ENCODE results near the gene ENTPD6.

Gene ENTPD6

DNA sequence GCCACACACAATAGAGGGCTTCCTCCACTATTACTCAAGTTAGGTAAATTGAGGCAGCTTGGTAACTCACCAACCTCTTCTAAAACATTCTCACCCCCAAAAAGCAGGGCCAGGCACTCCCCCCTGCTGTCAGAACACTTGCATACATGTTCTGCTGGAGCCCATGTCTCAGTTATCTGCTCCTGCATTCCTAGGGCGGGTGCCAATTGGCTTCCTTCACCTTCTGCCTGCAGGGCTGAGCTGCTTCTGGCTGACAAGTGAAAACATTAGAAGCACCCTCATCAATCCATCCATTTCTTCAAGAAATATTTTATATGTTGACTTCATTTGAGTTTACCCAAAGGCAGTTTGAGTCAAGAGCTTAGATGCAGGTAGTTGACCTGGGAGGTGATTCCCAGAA lies 4.5 kb upstream of the ENTPD6 start:
- DNase-seq: no peak

DNA sequence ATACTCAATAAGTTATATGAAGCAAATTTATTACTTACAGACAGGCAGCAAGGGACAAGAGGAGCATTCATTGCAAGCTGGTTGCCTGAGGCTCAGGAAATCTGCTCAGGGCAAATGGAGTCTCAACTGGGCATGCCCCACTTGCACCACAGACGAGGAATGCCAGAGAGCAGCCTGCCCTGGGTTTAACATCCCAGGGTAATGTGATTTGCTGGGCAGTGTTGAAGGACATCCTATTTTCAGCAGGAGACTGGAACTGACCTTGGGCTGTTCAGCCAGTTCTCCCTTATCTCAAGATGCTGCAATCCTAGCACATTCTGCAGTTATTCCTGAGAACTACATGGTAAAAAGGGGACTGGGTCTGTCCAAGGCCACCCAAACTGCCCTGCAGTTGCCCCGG lies 3.8 kb upstream of the ENTPD6 start:
- DNase-seq: no peak

DNA sequence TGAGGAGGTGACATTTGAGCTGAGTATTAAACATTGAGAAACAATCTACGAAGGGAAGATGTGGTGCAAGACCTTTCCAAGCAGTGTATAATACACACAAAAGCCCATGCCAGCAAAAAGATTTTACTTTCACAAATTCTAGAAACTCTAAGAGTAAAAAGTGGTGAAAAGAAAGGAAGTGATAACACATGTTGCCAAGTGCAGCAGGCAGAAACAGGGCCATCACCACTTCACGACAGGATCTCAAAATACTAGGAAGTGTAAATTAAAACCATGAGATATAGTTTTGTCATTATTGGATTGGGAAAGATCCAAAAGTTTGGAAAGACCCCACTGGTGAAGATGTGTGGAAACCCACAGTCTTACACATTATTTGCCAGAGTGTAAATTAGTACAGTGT lies 1.7 kb upstream of the ENTPD6 start:
- DNase-seq: no peak

DNA sequence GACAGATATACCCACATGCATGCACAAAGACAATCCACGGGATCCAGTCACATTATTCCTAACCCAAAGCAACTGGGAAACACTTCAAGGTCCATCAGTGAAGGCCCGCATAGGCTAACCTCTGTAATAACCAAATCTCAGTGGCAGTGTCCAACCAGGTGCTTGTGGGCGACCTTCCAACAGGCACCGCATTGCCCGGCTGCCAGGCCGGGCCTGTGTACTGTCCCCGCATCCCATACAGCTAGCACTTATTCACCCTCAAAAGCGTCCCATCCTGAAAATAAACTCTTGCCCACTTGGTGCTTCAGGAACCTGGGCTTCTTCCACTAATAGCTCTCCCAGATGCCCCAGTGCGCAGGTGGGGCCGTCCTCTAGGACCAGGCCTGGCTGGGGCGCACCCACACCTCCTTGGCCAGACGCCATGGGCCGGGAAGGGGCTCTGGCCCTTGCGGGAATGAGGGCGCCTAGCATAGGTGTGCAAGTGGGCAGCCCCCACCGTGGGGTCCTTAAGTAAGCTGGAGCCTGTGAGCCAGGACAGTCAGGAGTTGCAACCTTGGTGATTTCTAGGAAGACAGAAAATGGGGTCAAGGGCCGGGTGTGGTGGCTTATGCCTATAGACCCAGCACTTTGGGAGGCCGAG lies 1.1 kb upstream of the ENTPD6 start:
- no peak for DNase-seq

DNA sequence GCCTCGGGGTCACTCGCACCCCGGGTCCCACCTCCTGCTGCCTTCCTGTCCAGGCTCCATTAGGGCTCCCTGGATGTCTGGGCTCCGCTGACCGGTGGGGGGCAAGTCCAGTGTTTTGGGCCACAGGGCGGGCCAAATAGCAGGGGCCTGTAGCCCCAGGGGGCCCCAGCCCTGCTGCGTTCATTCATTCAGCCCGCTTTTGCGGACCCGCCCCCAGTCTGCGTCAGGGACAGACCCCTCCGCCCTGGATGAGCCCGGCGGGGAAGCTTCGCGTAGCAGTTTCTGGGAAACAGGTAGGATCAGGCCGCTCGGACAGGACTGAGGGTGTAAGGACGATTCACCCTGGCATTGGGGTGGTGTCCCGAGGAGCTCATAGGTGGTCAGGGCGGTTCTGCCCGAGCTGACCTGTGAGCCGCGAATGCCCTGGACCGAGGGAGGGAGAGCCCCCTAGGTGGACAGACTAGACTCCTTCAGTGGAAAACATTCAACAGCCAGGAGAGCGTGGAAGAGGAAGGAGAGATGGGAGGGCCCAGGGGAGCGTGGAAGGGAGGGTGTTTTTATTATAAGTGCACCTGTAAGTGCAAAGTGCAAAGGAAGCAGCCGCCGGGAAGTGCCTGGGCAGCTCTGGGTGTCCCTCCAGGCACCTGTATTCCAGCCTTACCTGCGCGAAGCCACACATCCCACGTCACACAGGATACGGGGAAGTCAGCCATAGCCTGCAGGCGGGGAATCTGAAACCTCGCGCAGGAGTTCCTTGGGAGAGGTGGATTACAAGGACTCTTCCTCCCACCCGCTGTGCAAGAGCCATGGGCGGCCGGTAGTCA lies 662 bp downstream of the ENTPD6 start:
- peak; percentile 2 to 28 for DNase-seq

DNA sequence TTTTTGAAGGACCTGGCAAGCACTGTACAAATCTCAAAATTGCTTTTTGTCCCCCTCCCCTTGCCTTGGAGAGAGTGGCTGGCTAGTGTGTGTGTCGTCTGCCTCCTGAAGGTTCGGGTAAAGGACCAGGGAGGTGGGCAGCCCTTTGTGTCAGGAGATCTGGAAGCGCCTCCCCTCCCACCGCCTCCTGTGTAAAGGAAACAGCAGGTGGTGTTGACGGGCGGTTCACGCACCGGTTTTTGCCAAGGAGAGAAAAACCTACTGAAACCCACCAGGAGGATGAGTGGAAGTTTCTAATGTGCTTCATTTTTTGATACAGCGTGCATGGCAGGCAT lies 1.2 kb downstream of the ENTPD6 start:
- DNase-seq: no peak

DNA sequence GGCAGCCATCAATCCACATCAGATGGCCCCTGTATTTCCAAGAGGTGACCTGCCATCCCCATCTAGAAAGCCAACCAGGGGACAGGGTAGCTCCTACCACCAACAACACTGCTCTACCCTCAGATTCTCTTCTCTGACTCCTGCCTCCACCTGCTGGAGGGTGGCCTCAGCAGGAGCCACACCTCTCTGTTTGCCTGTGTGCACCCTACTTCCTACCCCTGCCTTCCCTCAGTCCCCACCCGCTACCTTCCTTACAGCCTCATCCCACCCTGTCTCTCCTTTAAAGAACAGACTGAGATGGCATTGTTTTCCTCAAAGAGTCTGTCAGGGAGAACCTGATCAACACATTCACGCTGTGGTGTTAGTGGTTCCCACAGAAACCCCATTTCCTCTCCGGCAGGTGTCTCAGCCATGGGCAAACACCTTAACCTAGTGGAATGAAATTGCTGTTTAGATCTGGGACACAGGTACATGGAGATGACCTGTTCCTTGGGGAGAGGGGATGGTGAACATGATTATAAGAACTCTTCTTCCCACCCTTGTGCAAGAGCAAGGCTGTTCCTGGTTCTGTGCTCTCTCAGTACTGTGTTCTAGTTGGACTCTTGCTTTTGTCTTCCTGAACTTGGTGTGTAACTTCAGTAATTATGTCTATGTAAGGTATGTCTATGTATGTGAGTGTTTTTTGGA lies 1.8 kb downstream of the ENTPD6 start:
- no peak for DNase-seq

DNA sequence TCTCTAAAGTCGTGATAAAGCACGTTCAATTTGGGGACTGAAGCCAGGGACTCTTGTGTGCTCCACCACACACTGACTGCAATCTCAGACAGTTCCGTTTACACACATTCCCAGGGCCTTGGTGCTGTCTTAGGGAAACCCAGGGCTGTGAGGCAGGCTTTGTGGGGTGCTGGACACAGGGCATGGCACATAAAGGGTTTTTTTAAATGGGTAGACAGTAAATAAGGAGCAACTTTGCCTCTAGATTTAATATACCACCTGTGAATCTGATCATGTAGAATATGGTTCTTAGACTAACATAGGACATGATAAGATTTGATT lies 2.3 kb downstream of the ENTPD6 start:
- DNase-seq: no peak

DNA sequence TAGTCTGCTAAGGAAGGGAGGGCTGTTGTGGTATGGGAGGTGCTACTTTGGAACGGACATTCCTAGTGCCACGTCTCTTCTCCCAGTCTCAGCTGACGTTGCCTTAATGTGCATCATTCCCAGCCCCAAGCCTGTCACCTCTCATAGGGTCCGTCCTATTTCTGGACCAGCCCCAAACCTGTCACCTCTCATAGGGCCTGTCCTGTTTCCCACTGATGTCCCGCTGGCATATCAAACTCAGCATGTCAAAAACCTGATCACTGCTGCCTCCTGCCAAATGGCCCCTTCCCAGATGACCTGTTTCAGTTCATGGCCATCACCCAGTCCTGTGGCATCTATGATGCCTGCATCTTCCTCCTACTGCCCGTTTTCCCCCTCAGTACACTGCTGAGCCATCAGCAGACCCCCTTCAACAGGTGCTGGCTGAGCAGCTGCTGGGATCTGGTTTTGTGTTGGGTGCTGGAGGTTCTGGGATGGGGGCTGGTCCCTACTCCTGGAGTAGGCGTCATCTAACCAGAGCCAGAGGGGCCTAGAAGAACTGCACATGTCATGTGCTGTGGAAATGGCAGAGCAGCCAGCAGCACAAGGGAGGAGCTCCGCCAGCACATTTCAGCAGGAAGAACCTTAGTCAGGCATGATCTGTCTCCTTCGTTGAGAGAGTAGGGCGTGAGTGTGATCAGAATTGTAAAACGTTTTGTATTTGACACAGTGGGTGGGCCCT lies 3.3 kb downstream of the ENTPD6 start:
- no peak for DNase-seq

DNA sequence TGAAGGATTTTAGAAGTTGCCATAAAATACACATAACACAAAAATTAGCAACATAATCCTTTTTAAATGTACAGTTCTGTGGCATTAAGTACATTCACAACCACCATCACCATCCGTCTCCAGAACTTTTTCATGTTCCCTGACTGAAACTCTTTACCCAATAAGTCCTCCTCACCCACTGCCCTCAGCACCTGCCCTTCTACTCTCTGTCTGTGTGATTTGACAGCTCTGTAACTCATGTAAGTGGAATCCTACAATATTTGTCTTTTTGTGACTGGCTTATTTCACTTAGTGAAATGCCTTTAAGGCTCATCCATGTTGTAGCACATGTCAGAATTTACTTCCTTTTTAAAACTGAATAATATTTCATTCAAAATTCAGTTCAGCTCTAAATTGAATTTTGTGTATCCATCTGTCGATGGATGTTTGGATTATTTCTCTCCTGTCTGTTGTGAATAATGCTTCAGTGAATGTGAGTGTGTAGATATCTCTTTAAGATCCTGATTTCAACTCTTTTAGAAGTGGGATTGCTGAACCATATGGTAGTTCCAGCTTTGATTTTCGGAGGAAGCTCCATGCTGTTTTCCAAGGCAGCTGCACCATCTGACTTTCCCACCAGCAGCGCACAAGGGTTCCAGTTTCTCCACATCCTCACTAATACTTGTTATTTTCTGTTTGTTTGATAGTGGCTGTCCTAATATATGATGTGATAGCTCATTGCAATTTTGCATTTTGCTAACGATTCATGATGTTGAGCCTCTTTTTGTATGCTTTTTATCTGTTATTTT lies 4.2 kb downstream of the ENTPD6 start:
- no peak for DNase-seq

DNA sequence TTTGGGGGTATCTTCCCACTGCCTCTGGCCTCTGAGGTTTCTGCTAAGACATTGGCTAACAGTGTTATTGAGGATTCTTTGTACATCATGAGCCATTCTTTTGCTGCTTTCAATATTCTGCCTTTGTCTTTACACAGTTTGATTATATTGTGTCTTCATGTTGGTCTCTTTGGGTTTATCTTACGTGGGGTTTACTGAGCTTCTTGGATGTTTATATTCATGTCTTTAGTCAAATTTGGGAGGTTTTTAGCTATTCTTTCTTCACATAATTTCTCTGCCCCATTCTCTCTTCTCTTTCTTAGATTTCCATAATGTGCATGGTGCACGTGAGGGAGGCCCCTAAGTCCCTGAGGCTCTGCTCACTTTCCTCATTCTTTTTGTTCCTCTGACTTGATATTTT lies 7.6 kb downstream of the ENTPD6 start:
- no peak for DNase-seq

DNA sequence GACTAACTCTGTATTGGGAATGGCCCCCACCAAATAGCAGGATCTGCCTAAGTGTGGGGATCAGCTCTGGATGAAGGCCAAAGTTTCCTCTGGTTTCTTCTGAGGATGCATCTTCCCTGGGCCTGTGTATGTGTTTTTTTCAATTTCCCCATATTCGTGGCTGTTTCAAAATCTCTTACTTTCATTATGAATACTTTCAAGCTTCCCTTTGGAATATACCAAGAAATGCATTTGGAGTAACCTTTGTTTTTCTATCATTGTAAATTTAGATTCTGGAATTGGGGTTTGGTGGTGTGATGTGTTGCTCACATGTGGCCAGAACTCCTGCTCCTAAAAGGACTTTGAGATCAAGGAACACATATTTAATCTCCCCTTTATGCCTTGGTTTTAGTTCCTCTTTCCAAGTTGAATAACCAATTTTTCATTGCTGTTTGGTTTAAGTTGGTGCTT lies 8.4 kb downstream of the ENTPD6 start:
- no peak for DNase-seq

DNA sequence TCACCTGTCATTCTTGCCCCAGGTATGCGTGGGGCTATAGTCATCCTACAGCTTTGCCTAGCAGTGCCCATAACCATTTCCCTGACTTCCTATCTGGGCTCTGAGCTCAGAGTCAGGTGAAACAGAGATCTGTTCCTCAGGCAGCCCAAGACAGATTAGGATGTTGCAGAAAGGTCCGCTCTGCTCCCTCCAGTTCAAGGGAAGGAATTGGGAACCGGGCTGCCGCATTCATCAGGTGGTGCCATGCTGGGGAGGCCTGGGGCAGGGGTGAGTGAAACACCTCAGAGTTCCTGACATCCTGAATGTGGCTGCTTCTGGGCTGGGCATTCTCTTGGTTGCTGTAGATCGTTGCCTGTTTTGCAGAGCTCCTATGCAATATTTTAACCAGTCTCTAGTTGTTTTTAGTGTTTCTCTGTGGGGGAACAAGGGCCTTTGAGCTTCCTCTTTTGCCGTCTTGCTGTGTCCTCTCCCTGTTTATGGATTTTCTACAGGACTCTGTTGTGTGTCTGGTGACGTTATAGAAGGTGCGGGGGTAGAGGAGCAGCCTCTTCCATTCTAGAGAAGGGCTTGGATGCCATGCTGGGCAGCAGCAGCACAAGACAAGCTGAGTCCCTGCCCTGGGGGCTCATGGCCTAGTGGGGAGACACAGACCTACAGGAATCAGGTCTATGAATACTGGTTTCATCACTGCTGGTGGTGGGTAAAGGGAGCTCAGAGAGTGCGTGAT lies 9.2 kb downstream of the ENTPD6 start:
- DNase-seq: no peak

DNA sequence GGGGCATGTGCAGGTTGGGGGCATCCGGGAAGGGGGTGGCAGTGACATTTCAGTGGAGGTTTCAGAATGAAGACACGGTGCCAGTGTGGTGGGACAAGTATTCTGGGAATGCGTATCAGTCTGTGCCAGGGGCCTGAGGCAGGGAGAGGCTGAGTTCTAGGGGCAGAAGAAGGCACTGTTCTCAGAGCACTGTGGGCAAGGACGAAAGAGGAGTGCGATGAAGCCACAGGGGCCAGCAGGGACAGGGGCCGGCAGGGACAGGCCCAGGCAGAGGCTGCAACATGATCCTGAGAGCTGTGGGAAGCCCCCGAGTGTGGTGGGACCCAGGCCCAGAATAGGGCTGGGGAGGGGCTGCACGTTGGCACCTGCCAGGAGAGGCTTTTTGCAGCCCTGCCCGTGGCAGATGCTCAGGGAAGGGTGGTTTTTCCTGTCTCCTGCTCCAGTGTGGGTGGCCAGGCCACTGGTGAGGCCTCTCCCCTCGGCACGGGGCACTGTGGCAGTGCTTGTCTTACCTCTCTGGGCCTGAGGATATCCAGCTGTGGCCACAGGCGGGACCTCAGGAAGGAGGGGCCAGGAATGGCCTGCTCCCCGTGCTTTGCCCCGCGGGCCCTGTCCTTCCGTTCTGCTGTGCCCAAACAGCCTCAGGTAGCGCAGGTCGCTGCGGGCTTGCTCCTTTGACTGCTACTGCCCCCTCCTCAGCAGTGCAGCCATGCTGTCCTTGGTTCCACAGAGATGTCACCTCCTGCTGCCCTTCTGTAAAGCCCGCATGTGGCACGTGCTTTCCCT lies 10.0 kb downstream of the ENTPD6 start:
- no peak for DNase-seq

DNA sequence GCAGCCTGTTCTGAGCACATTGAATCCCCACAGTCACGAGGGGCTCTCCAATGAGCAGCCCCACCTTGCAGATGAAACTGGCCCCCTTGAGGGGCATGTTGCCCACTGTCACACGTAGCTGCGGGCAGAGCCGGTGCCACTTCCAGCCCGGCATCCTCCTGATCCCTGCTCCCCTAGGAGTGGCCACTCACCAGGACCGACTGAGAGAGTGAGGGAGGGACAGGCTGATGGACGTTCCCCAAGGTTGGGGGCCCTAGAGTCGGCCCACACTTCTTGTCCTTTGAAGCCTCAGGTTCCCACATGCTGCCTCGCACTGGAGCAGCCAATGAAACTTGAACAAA lies 10.5 kb downstream of the ENTPD6 start:
- no peak for DNase-seq

DNA sequence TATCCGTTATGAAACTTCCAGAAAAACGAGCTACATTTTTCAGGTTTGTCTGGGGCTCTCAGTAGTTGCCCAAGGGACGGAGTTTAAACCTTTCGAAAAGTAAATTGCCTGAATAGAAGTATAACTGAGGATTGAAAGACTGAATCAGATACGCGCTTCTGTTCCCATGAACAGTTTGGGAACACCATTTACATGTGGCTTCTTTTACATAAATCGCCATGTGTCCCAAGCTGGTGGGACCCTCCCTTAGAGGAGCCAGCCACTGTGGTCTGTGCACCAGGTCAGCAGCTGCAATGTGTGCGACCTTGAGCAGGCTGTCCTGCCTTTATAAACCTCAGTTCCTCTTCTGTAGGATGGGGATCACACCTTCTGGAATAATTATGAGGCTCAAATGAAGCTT lies 11.0 kb downstream of the ENTPD6 start:
- no peak for DNase-seq

DNA sequence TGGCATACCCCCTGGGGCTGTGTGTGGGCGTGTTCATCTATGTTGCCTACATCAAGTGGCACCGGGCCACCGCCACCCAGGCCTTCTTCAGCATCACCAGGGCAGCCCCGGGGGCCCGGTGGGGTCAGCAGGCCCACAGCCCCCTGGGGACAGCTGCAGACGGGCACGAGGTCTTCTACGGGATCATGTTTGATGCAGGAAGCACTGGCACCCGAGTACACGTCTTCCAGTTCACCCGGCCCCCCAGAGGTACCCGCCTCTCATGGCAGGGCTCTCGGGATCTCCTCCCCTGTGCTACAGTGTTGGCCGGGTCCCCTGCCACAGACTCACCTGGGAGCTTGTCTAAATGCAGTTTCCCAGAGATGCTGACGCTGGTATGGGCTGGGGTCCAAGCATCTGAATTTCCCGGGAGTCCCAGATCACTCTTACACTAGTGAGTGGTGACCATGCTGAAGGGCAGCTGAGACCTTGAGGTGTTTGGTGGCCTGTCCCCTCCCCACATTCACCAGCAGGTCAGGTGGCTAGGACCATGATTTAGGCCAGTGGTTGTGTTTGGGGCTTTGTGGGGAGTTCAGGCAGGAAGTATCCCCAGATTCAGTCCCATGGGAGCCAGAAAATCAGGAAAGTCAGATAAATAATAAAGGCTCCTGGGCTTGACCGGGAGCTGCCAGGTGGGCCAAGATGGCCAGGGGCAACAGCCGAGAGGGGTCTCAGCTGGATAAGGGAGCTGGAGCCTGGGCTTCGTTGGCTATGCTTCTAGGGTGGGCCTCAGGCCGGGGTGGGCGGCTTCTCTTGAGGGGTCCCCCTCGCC lies 11.8 kb downstream of the ENTPD6 start:
- DNase-seq: no peak

DNA sequence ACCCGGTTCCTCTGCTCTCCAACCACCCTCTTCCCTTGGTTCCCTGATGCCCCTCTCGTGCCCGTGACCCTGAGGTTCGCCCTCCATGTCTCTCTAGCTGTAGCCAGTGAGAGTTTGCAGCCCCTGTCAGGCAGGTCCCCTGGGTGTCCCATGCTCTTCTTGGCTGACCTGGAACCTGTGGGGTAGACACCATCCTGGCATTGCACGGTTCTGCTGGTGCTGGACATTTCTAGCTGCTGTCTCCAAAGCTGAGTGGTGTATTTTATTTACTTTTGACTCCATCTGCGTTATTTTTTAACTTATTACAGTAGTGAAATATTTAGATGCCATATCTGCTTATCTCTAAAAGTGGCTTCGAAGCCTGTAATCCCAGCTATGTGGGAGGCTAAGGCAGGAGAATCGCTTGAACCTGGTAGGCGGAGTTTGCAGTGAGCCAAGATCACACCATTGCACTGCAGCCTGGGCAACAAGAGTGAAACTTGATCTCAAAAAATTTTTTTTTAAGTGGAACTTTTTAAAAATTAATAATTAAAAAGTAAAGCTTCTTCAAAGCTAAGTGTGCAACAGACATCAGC lies 12.5 kb downstream of the ENTPD6 start:
- DNase-seq: no peak

DNA sequence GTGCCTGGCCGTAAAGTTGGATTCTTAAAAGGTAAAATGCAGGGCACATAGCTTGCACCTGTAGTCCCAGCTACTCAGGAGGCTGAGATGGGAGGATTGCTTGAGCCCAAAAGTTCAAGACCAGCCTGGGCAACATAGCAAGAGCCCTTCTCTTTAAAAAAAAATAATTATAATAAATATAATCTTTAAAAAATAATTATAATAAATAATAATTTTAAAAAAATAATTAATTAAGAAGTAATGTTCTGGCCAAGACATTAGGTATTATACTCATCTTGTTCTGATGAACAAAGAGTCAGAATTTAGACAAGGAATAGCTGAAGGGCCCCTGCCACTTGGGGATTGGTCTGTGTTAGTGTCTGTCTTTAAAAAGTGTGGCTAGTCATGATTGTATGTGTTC lies 13.9 kb downstream of the ENTPD6 start:
- DNase-seq: no peak

DNA sequence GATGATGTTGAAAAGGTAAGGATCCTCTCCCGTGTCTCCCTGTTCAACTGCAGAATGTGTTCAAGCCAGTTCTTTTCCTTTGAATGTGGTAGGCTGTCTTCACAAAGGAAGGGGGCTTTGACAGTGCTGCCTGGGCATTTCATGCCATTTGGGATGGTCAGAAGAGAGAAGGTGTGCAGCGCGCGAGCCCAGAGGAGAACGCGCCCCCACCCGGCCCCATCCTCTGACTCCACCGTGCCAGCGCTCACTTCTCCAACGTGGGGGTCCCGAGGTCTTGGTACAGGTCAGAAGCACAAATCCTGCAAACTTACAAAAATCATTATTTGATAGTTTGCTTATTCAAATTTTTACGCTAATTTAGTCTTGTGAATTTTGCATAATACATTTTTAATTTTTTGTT lies 14.4 kb downstream of the ENTPD6 start:
- DNase-seq: no peak
